HEK293 (cell line): ENCODE measurements around the gene GRB7.

Experiments
- ATF2 ChIP-seq: fragments of 450-650 bp; formaldehyde crosslinking; IDR thresholded peaks from 2 replicates; pipeline ENCODE4 v1.5.1; 2016; ENCODE audit warnings: missing biosample characterization, missing genetic modification characterization, low read depth
- EGR2 ChIP-seq: fragments of 450-650 bp; formaldehyde crosslinking; IDR thresholded peaks from 2 replicates; pipeline ENCODE4 v1.5.1; 2016; ENCODE audit warnings: low read depth, missing biosample characterization, missing genetic modification characterization
- GLI4 ChIP-seq: fragments of 450-650 bp; formaldehyde crosslinking; IDR thresholded peaks from 2 replicates; pipeline ENCODE4 v1.5.1; 2016; ENCODE audit warnings: missing biosample characterization, missing genetic modification characterization
- GLIS2 ChIP-seq: fragments of 450-650 bp; formaldehyde crosslinking; IDR thresholded peaks from 2 replicates; pipeline ENCODE4 v1.5.1; 2016; ENCODE audit warnings: missing biosample characterization, missing genetic modification characterization
- SCRT1 ChIP-seq: fragments of 450-650 bp; formaldehyde crosslinking; IDR thresholded peaks from 2 replicates; pipeline ENCODE4 v1.5.1; 2016; ENCODE audit warnings: missing biosample characterization, missing genetic modification characterization, borderline replicate concordance
- SP7 ChIP-seq: fragments of 450-650 bp; formaldehyde crosslinking; IDR thresholded peaks from 2 replicates; pipeline ENCODE4 v1.5.1; 2016; ENCODE audit warnings: missing biosample characterization, missing genetic modification characterization
- ZBTB6 ChIP-seq: fragments of 450-650 bp; formaldehyde crosslinking; IDR thresholded peaks from 2 replicates; pipeline ENCODE4 v1.5.1; 2017; ENCODE audit warnings: missing biosample characterization, missing genetic modification characterization
- ZBTB7A ChIP-seq: fragments of 450-650 bp; formaldehyde crosslinking; IDR thresholded peaks from 2 replicates; pipeline ENCODE4 v1.5.1; 2016; ENCODE audit warnings: low read depth, missing biosample characterization, missing genetic modification characterization
- ZFHX2 ChIP-seq: fragments of 450-650 bp; formaldehyde crosslinking; conservative IDR thresholded peaks from 2 replicates; pipeline ENCODE4 v1.5.1; 2016; ENCODE audit warnings: missing biosample characterization, missing genetic modification characterization
- ZFP3 ChIP-seq: fragments of 450-650 bp; formaldehyde crosslinking; IDR thresholded peaks from 2 replicates; pipeline ENCODE4 v1.5.1; 2016; ENCODE audit warnings: low read depth, missing biosample characterization, missing genetic modification characterization
- ZNF146 ChIP-seq: fragments of 450-650 bp; formaldehyde crosslinking; IDR thresholded peaks from 2 replicates; pipeline ENCODE4 v1.5.1; 2016; ENCODE audit warnings: missing biosample characterization, missing genetic modification characterization
- ZNF202 ChIP-seq: fragments of 450-650 bp; formaldehyde crosslinking; IDR thresholded peaks from 2 replicates; pipeline ENCODE4 v1.5.1; 2016; ENCODE audit warnings: missing biosample characterization, missing genetic modification characterization, borderline replicate concordance
- ZNF214 ChIP-seq: fragments of 450-650 bp; formaldehyde crosslinking; IDR thresholded peaks from 2 replicates; pipeline ENCODE4 v1.5.1; 2017; ENCODE audit warnings: missing biosample characterization, mild to moderate bottlenecking, missing genetic modification characterization, borderline replicate concordance
- ZNF248 ChIP-seq: fragments of 450-650 bp; formaldehyde crosslinking; IDR thresholded peaks from 2 replicates; pipeline ENCODE4 v1.5.1; 2017; ENCODE audit warnings: missing biosample characterization, missing genetic modification characterization
- ZNF501 ChIP-seq: fragments of 450-650 bp; formaldehyde crosslinking; IDR thresholded peaks from 2 replicates; pipeline ENCODE4 v1.5.1; 2016; ENCODE audit warnings: missing biosample characterization, missing genetic modification characterization
- ZNF549 ChIP-seq: fragments of 450-650 bp; IDR thresholded peaks from 2 replicates; pipeline ENCODE4 v1.5.1; 2018; ENCODE audit warnings: missing biosample characterization, missing genetic modification characterization, mild to moderate bottlenecking, inconsistent platforms, moderate library complexity
- ZNF558 ChIP-seq: fragments of 450-650 bp; formaldehyde crosslinking; IDR thresholded peaks from 2 replicates; pipeline ENCODE4 v1.5.1; 2016; ENCODE audit warnings: missing biosample characterization, missing genetic modification characterization
- ZNF701 ChIP-seq: fragments of 450-650 bp; formaldehyde crosslinking; IDR thresholded peaks from 2 replicates; pipeline ENCODE4 v1.5.1; 2016; ENCODE audit warnings: missing biosample characterization, missing genetic modification characterization
- ZNF776 ChIP-seq: fragments of 450-650 bp; formaldehyde crosslinking; IDR thresholded peaks from 2 replicates; pipeline ENCODE4 v1.5.0; 2017; ENCODE audit warnings: missing biosample characterization, missing genetic modification characterization, borderline replicate concordance
- ZSCAN16 ChIP-seq: fragments of 450-650 bp; formaldehyde crosslinking; IDR thresholded peaks from 2 replicates; pipeline ENCODE4 v1.5.1; 2016; ENCODE audit warnings: missing biosample characterization, missing genetic modification characterization
- ZSCAN4 ChIP-seq: fragments of 450-650 bp; formaldehyde crosslinking; IDR thresholded peaks from 2 replicates; pipeline ENCODE4 v1.5.1; 2017; ENCODE audit warnings: missing biosample characterization, missing genetic modification characterization
- TF ChIP-seq, protein P1 (sequence below): fragments of 450-650 bp; formaldehyde crosslinking; IDR thresholded peaks from 2 replicates; pipeline ENCODE4 v1.5.1; 2016; ENCODE audit warnings: missing biosample characterization, missing genetic modification characterization
- TF ChIP-seq, protein P2 (sequence below): fragments of 450-650 bp; formaldehyde crosslinking; IDR thresholded peaks from 2 replicates; pipeline ENCODE4 v1.5.1; 2016; ENCODE audit warnings: missing biosample characterization, missing genetic modification characterization
- TF ChIP-seq, protein P3 (sequence below): fragments of 450-650 bp; formaldehyde crosslinking; IDR thresholded peaks from 2 replicates; pipeline ENCODE4 v1.5.1; 2016; ENCODE audit warnings: missing biosample characterization, missing genetic modification characterization
- TF ChIP-seq, protein P4 (sequence below): fragments of 450-650 bp; formaldehyde crosslinking; IDR thresholded peaks from 2 replicates; pipeline ENCODE4 v1.5.1; 2016; ENCODE audit warnings: missing biosample characterization, missing genetic modification characterization, borderline replicate concordance

Gene GRB7

DNA sequence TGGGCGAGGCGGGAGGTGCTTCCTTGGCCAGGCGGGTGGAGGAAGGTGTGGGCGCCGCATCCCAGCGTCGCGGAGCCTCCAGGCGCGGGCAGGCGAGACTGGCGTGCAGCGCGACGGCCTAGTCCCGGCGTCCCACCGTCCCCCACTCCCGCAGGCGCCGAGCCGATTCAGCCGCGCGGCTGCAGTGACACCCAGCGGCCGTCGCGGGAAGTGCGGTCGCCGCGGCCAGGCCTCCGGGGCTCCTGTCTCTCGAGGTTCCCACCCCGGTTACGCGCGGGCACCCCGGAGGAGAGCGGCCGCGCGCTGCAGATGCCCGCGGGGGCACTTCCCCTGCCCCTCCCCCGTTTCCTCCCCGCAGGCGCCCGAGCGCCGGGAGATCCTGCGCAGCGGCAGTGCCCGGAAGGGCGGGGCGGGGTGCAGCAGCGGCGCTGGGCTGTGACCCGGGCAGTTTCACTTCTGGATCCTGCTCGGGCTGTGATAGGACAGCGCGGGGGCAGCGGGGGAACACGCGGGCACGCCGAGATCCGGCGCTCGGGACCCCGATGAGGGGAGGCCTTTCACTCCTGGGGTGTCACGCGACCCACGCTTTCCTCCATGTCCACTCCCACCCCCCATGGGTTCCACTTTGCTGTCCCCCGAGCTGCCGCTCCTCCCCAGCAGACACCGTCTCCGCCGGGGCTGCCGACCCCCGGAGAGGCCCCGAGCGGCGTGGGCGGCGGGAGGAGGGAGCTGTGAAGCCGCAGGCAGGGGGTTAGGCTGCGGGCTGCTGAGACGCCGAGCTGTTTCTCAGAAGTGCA, 16.6 kb downstream of the GRB7 start (continued):
- TF ChIP-seq ZNF549 (tag by site-specific recombination): no peak
- TF ChIP-seq, protein P1, sequence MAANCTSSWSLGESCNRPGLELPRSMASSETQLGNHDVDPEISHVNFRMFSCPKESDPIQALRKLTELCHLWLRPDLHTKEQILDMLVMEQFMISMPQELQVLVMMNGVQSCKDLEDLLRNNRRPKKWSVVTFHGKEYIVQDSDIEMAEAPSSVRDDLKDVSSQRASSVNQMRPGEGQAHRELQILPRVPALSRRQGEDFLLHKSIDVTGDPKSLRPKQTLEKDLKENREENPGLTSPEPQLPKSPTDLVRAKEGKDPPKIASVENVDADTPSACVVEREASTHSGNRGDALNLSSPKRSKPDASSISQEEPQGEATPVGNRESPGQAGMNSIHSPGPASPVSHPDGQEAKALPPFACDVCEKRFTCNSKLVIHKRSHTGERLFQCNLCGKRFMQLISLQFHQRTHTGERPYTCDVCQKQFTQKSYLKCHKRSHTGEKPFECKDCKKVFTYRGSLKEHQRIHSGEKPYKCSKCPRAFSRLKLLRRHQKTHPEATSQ (tag by site-specific recombination): peak; percentile 39; the same call in 1 of the 2 replicates
- TF ChIP-seq ZBTB7A (tag by site-specific recombination): no peak
- TF ChIP-seq EGR2 (tag by site-specific recombination): peak; percentile 81
- TF ChIP-seq ZNF146 (tag by site-specific recombination): no peak
- TF ChIP-seq, protein P2, sequence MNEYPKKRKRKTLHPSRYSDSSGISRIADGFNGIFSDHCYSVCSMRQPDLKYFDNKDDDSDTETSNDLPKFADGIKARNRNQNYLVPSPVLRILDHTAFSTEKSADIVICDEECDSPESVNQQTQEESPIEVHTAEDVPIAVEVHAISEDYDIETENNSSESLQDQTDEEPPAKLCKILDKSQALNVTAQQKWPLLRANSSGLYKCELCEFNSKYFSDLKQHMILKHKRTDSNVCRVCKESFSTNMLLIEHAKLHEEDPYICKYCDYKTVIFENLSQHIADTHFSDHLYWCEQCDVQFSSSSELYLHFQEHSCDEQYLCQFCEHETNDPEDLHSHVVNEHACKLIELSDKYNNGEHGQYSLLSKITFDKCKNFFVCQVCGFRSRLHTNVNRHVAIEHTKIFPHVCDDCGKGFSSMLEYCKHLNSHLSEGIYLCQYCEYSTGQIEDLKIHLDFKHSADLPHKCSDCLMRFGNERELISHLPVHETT (tag by site-specific recombination): no peak
- TF ChIP-seq ZFHX2 (tag by site-specific recombination): peak; percentile 94
- TF ChIP-seq ATF2 (tag by site-specific recombination): no peak
- TF ChIP-seq, protein P3, sequence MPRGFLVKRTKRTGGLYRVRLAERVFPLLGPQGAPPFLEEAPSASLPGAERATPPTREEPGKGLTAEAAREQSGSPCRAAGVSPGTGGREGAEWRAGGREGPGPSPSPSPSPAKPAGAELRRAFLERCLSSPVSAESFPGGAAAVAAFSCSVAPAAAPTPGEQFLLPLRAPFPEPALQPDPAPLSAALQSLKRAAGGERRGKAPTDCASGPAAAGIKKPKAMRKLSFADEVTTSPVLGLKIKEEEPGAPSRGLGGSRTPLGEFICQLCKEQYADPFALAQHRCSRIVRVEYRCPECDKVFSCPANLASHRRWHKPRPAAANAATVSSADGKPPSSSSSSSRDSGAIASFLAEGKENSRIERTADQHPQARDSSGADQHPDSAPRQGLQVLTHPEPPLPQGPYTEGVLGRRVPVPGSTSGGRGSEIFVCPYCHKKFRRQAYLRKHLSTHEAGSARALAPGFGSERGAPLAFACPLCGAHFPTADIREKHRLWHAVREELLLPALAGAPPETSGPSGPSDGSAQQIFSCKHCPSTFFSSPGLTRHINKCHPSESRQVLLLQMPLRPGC (tag by site-specific recombination): no peak
- TF ChIP-seq ZNF558 (tag by site-specific recombination): no peak
- no peak for TF ChIP-seq ZNF202 (tag by site-specific recombination)
- peak; percentile 98 for TF ChIP-seq GLIS2
- no peak; the same call in 1 of the 2 replicates for TF ChIP-seq ZSCAN16 (tag by site-specific recombination)
- TF ChIP-seq, protein P4, sequence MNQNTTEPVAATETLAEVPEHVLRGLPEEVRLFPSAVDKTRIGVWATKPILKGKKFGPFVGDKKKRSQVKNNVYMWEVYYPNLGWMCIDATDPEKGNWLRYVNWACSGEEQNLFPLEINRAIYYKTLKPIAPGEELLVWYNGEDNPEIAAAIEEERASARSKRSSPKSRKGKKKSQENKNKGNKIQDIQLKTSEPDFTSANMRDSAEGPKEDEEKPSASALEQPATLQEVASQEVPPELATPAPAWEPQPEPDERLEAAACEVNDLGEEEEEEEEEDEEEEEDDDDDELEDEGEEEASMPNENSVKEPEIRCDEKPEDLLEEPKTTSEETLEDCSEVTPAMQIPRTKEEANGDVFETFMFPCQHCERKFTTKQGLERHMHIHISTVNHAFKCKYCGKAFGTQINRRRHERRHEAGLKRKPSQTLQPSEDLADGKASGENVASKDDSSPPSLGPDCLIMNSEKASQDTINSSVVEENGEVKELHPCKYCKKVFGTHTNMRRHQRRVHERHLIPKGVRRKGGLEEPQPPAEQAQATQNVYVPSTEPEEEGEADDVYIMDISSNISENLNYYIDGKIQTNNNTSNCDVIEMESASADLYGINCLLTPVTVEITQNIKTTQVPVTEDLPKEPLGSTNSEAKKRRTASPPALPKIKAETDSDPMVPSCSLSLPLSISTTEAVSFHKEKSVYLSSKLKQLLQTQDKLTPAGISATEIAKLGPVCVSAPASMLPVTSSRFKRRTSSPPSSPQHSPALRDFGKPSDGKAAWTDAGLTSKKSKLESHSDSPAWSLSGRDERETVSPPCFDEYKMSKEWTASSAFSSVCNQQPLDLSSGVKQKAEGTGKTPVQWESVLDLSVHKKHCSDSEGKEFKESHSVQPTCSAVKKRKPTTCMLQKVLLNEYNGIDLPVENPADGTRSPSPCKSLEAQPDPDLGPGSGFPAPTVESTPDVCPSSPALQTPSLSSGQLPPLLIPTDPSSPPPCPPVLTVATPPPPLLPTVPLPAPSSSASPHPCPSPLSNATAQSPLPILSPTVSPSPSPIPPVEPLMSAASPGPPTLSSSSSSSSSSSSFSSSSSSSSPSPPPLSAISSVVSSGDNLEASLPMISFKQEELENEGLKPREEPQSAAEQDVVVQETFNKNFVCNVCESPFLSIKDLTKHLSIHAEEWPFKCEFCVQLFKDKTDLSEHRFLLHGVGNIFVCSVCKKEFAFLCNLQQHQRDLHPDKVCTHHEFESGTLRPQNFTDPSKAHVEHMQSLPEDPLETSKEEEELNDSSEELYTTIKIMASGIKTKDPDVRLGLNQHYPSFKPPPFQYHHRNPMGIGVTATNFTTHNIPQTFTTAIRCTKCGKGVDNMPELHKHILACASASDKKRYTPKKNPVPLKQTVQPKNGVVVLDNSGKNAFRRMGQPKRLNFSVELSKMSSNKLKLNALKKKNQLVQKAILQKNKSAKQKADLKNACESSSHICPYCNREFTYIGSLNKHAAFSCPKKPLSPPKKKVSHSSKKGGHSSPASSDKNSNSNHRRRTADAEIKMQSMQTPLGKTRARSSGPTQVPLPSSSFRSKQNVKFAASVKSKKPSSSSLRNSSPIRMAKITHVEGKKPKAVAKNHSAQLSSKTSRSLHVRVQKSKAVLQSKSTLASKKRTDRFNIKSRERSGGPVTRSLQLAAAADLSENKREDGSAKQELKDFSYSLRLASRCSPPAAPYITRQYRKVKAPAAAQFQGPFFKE (tag by site-specific recombination): no peak
- no peak for TF ChIP-seq ZNF214 (tag by site-specific recombination)
- 0 out of 2 replicates have a peak, but pooled peaks have one; percentile 50 for TF ChIP-seq SP7 (tag by site-specific recombination)
- TF ChIP-seq GLI4 (tag by site-specific recombination): no peak; the same call in 1 of the 2 replicates
- TF ChIP-seq ZNF701 (tag by site-specific recombination): no peak
- TF ChIP-seq ZNF776: no peak
- TF ChIP-seq ZBTB6: no peak
- no peak for TF ChIP-seq ZSCAN4 (tag by site-specific recombination)
- TF ChIP-seq ZFP3 (tag by site-specific recombination): no peak
- TF ChIP-seq ZNF248 (tag by site-specific recombination): no peak
- TF ChIP-seq SCRT1 (tag by site-specific recombination): no peak
- TF ChIP-seq ZNF501 (tag by site-specific recombination): peak; percentile 51; the same call in 1 of the 2 replicates
- TF ChIP-seq, all 188 proteins: peak for 47
